HEK293 (cell line): ENCODE measurements around the gene FAM240B.

Experiments
- CTCF ChIA-PET: fragments of 350-600 bp; formaldehyde crosslinking; extraction: SDS; loops from one replicate; lab custom pipeline; 2021; ENCODE audit warnings: antibody characterized with exemption; lab: Yijun Ruan, JAX
- POLR2A ChIA-PET: fragments of 300-600 bp; formaldehyde crosslinking; extraction: SDS; loops from one replicate; lab custom pipeline; 2020; ENCODE audit warnings: antibody characterized with exemption, inconsistent platforms; lab: Yijun Ruan, JAX
- H3K27ac ChIP-seq: fragments of 200-500 bp; sonication (Bioruptor generic); 2 replicates; pipeline ENCODE4 v1.5.1; 2014; ENCODE audit warnings: low read depth, low read length, control low read depth, inconsistent platforms; ENCODE audit errors: extremely low read depth
- H3K36me3 ChIP-seq, 2 experiments: fragments of 200-500 bp in 1 of 2; sonication (Bioruptor generic) in 1 of 2; 1 replicate in 1 of 2; 2 replicates in 1 of 2; pipeline ENCODE4 v1.5.1; 2014 to 2017; ENCODE audit warnings: inconsistent platforms in 2 of 2, low read length in 2 of 2; ENCODE audit not compliant: control insufficient read depth in 2 of 2, insufficient read depth in 1 of 2
- H3K4me1 ChIP-seq: fragments of 200-500 bp; sonication (Bioruptor generic); 2 replicates; pipeline ENCODE4 v1.5.1; 2014; ENCODE audit warnings: mild to moderate bottlenecking, low read length, inconsistent platforms; ENCODE audit not compliant: control insufficient read depth, insufficient read depth
- H3K4me3 ChIP-seq: 2 replicates; pipeline ENCODE4 v1.5.1; 2011; ENCODE audit warnings: low read depth, mild to moderate bottlenecking, control low read depth, low read length, moderate library complexity
- H3K9me3 ChIP-seq: fragments of 200-500 bp; sonication (Bioruptor generic); 2 replicates; pipeline ENCODE4 v1.5.1; 2014; ENCODE audit warnings: low read depth, low read length, inconsistent platforms; ENCODE audit not compliant: control insufficient read depth, insufficient read depth
- KLF10 ChIP-seq: fragments of 450-650 bp; IDR thresholded peaks from 2 replicates; pipeline ENCODE4 v1.5.1; 2018; ENCODE audit warnings: missing biosample characterization, mild to moderate bottlenecking, missing genetic modification characterization
- PATZ1 ChIP-seq: fragments of 450-650 bp; formaldehyde crosslinking; IDR thresholded peaks from 2 replicates; pipeline ENCODE4 v1.5.1; 2016; ENCODE audit warnings: missing biosample characterization, missing genetic modification characterization
- SALL2 ChIP-seq: fragments of 450-650 bp; formaldehyde crosslinking; IDR thresholded peaks from 2 replicates; pipeline ENCODE4 v1.5.0; 2017; ENCODE audit warnings: missing biosample characterization, mild to moderate bottlenecking, missing genetic modification characterization, borderline replicate concordance
- ZBTB17 ChIP-seq: fragments of 450-650 bp; formaldehyde crosslinking; IDR thresholded peaks from 2 replicates; pipeline ENCODE4 v1.5.1; 2016; ENCODE audit warnings: missing biosample characterization, missing genetic modification characterization
- ZBTB49 ChIP-seq: fragments of 450-650 bp; formaldehyde crosslinking; IDR thresholded peaks from 2 replicates; pipeline ENCODE4 v1.5.1; 2016; ENCODE audit warnings: missing biosample characterization, missing genetic modification characterization, low read depth
- ZNF10 ChIP-seq: fragments of 450-650 bp; formaldehyde crosslinking; IDR thresholded peaks from 2 replicates; pipeline ENCODE4 v1.5.1; 2017; ENCODE audit warnings: missing biosample characterization, missing genetic modification characterization
- ZNF121 ChIP-seq: fragments of 450-650 bp; formaldehyde crosslinking; IDR thresholded peaks from 2 replicates; pipeline ENCODE4 v1.5.1; 2016; ENCODE audit warnings: missing biosample characterization, missing genetic modification characterization
- ZNF138 ChIP-seq: fragments of 450-650 bp; formaldehyde crosslinking; IDR thresholded peaks from 2 replicates; pipeline ENCODE4 v1.5.1; 2016; ENCODE audit warnings: missing biosample characterization, missing genetic modification characterization, borderline replicate concordance
- ZNF148 ChIP-seq: fragments of 450-650 bp; formaldehyde crosslinking; IDR thresholded peaks from 2 replicates; pipeline ENCODE4 v1.5.0; 2017; ENCODE audit warnings: missing biosample characterization, missing genetic modification characterization, borderline replicate concordance
- ZNF16 ChIP-seq: fragments of 450-650 bp; formaldehyde crosslinking; IDR thresholded peaks from 2 replicates; pipeline ENCODE4 v1.5.1; 2016; ENCODE audit warnings: low read depth, missing biosample characterization, missing genetic modification characterization
- ZNF19 ChIP-seq: fragments of 450-650 bp; formaldehyde crosslinking; IDR thresholded peaks from 2 replicates; pipeline ENCODE4; 2016; ENCODE audit warnings: missing biosample characterization, missing genetic modification characterization, low read depth
- ZNF24 ChIP-seq: fragments of 450-650 bp; formaldehyde crosslinking; IDR thresholded peaks from 2 replicates; pipeline ENCODE4 v1.5.1; 2016; ENCODE audit warnings: missing biosample characterization, missing genetic modification characterization
- ZNF274 ChIP-seq, 2 experiments: fragments of 200-500 bp in 1 of 2; fragments of 450-650 bp in 1 of 2; sonication (Bioruptor generic) in 1 of 2; formaldehyde crosslinking in 1 of 2; IDR thresholded peaks; 2 replicates each; pipeline versions ENCODE4 v1.5.1 to v1.6.1; 2014 to 2016; ENCODE audit warnings: borderline replicate concordance in 1 of 2, inconsistent platforms in 1 of 2, low read length in 1 of 2, missing biosample characterization in 1 of 2, missing genetic modification characterization in 1 of 2
- ZNF354C ChIP-seq: fragments of 450-650 bp; formaldehyde crosslinking; IDR thresholded peaks from 2 replicates; pipeline ENCODE4 v1.5.1; 2016; ENCODE audit warnings: missing biosample characterization, missing genetic modification characterization, low read depth, borderline replicate concordance
- ZNF394 ChIP-seq: fragments of 450-650 bp; formaldehyde crosslinking; IDR thresholded peaks from 2 replicates; pipeline ENCODE4 v1.5.1; 2016; ENCODE audit warnings: missing biosample characterization, missing genetic modification characterization, mild to moderate bottlenecking, moderate library complexity, borderline replicate concordance
- ZNF473 ChIP-seq: fragments of 450-650 bp; formaldehyde crosslinking; IDR thresholded peaks from 2 replicates; pipeline ENCODE4 v1.5.1; 2017; ENCODE audit warnings: missing biosample characterization, missing genetic modification characterization
- ZNF560 ChIP-seq: fragments of 450-650 bp; formaldehyde crosslinking; IDR thresholded peaks from 2 replicates; pipeline ENCODE4 v1.5.1; 2017; ENCODE audit warnings: missing biosample characterization, missing genetic modification characterization, borderline replicate concordance
- ZNF621 ChIP-seq: fragments of 450-650 bp; formaldehyde crosslinking; IDR thresholded peaks from 2 replicates; pipeline ENCODE4 v1.5.1; 2017; ENCODE audit warnings: missing biosample characterization, missing genetic modification characterization
- ZSCAN18 ChIP-seq: fragments of 450-650 bp; formaldehyde crosslinking; IDR thresholded peaks from 2 replicates; pipeline ENCODE4 v1.5.1; 2016; ENCODE audit warnings: missing biosample characterization, missing genetic modification characterization
- ZSCAN23 ChIP-seq: fragments of 450-650 bp; formaldehyde crosslinking; IDR thresholded peaks from 2 replicates; pipeline ENCODE4 v1.5.1; 2016; ENCODE audit warnings: missing biosample characterization, missing genetic modification characterization

The FAM240B gene

GRCh38 chr9:38765101-38765500 is 45.2 kb upstream of the FAM240B start:
- ChIA-PET CTCF (interaction anchor here (0.5 to 1.2 kb wide), 2 partner anchors 83 to 123 kb away, joined by 3 read pairs; no protein-coding TSS in a partner anchor), POLR2A (no interaction called here)
- Histone ChIP-seq H3K4me3 (no peak overlapping the region), H3K4me1 (no peaks in the 10 kb centered on the region), H3K27ac (no peak overlapping the region), H3K36me3 (no peaks in the 10 kb centered on the region), H3K9me3 (no peaks in the 10 kb centered on the region)
- TF ChIP-seq ZNF121 (no peak), ZNF621 (tag by site-specific recombination) (no peak)

GRCh38 chr9:38761999-38762398 is 42.1 kb upstream of the FAM240B start:
- Histone ChIP-seq H3K27ac (no peak overlapping the region), H3K4me3 (no peak overlapping the region), H3K4me1 (no peaks in the 10 kb centered on the region), H3K36me3 (no peaks in the 10 kb centered on the region), H3K9me3 (no peaks in the 10 kb centered on the region)
- ChIA-PET POLR2A (no interaction called here), CTCF (no interaction called here)
- no peak for TF ChIP-seq ZNF16 (tag by site-specific recombination)
- no peak for TF ChIP-seq ZNF560 (tag by site-specific recombination)
- no peak for TF ChIP-seq PATZ1 (tag by site-specific recombination)
- no peak for TF ChIP-seq ZBTB17 (tag by site-specific recombination)
- no peak for TF ChIP-seq ZNF10 (tag by site-specific recombination)
- TF ChIP-seq ZNF148 (tag by site-specific recombination), result no peak
- TF ChIP-seq ZSCAN18 (tag by site-specific recombination), result no peak

GRCh38 chr9:38761339-38761738 is 41.4 kb upstream of the FAM240B start:
- H3K4me3 ChIP-seq, result no peak overlapping the region
- no peaks in the 10 kb centered on the region for H3K36me3 ChIP-seq
- H3K4me1 ChIP-seq, result no peaks in the 10 kb centered on the region
- CTCF ChIA-PET, result no interaction called here
- H3K27ac ChIP-seq, result no peak overlapping the region
- H3K9me3 ChIP-seq, result no peaks in the 10 kb centered on the region
- POLR2A ChIA-PET, result no interaction called here
- TF ChIP-seq ZSCAN23, result no peak
- no peak for TF ChIP-seq ZNF274 (IDR thresholded peaks at IDR 0.05; ENCODE audit: low read length)
- TF ChIP-seq ZNF274 (tag by site-specific recombination; IDR thresholded peaks at IDR 0.05; ENCODE audit: borderline replicate concordance), result no peak
- TF ChIP-seq ZNF138 (tag by site-specific recombination), result no peak
- no peak for TF ChIP-seq ZNF354C
- no peak for TF ChIP-seq ZNF473 (tag by site-specific recombination)
- TF ChIP-seq ZNF19 (tag by site-specific recombination), result no peak
- no peak for TF ChIP-seq KLF10 (tag by site-specific recombination)
- TF ChIP-seq ZBTB49 (tag by site-specific recombination), result no peak
- no peak for TF ChIP-seq ZNF621 (tag by site-specific recombination)
- TF ChIP-seq ZNF24 (tag by site-specific recombination), result no peak
- no peak for TF ChIP-seq ZNF560 (tag by site-specific recombination)
- no peak for TF ChIP-seq SALL2 (tag by site-specific recombination)
- TF ChIP-seq ZNF394 (tag by site-specific recombination), result no peak
